HCT116 (cell line): Measurements from ENCODE around the gene ERCC6. TPM values are rescaled to one million over a fixed set of nuclear protein-coding genes. Genes with fewer than 3 reads are reported as not detected.

Experiments
- ATAC-seq: fragments of 200-7000 bp; cut with Tn5 transposase; 2 replicates; pipeline ENCODE4 v1.9.1; 2020; ENCODE audit warnings: mild to moderate bottlenecking, moderate library complexity
- BruUV-seq: library from RNA; stranded (reverse); fragments of 400-500 nt; replicated peaks from 2 replicates; lab custom pipeline; 2021; lab: Mats Ljungman, UMichigan
- CTCF ChIA-PET: fragments of 300-600 bp; sonication (Branson Sonifier 250); formaldehyde crosslinking; loops from one replicate; lab custom pipeline; 2021; ENCODE audit warnings: antibody characterized with exemption; lab: Charles Lee
- POLR2A ChIA-PET: fragments of 300-600, 350-600 bp; sonication (Branson Sonifier 250); formaldehyde crosslinking; loops from one replicate; lab custom pipeline; 2021; ENCODE audit warnings: antibody characterized with exemption; lab: Charles Lee
- RAD21 ChIA-PET, 2 experiments: fragments of 300-600 bp; sonication (Branson Sonifier 250); formaldehyde crosslinking; loops; one replicate each; lab custom pipeline; 2023; ENCODE audit warnings: low total read pairs in 2 of 2; ENCODE audit not compliant: uncharacterized antibody in 2 of 2, unreplicated experiment in 2 of 2, low non-redundant PET in 1 of 2; lab: Charles Lee
- DNase-seq: peaks from one replicate; pipeline ENCODE4 v3.0.0-alpha.2; 2010; ENCODE audit warnings: low read depth, low spot score
- H2AFZ ChIP-seq: fragments of 200-600 bp; shearing (Covaris generic), sonication (generic); 2 replicates; pipeline ENCODE4 v1.6.1; 2017; ENCODE audit warnings: low read depth, mixed run types, mixed read lengths, antibody characterized with exemption, low read length; ENCODE audit not compliant: poor library complexity, severe bottlenecking
- H3K27ac ChIP-seq: 2 replicates; pipeline ENCODE4 v1.5.1; 2012; ENCODE audit warnings: low read depth, low read length
- H3K27me3 ChIP-seq: fragments of 200-600 bp; sonication (generic); 2 replicates; pipeline ENCODE4 v1.6.1; 2016; ENCODE audit warnings: mixed run types, low read length, mixed read lengths; ENCODE audit not compliant: insufficient read depth
- H3K36me3 ChIP-seq, 2 experiments: fragments of 200-500 bp in 1 of 2; fragments of 200-600 bp in 1 of 2; sonication (Bioruptor generic) in 1 of 2; sonication (generic) in 1 of 2; 2 replicates each; pipeline versions ENCODE4 v1.5.1 to v1.6.1; 2014 to 2016; ENCODE audit warnings: low read length in 2 of 2, inconsistent platforms in 1 of 2, mixed read lengths in 1 of 2, mixed run types in 1 of 2; ENCODE audit not compliant: insufficient read depth in 2 of 2, control insufficient read depth in 1 of 2
- H3K4me1 ChIP-seq, 2 experiments: fragments of 200-600 bp in 1 of 2; sonication (generic) in 1 of 2; 2 replicates each; pipeline versions ENCODE4 v1.5.1 to v1.6.1; 2012 to 2017; ENCODE audit warnings: low read length in 2 of 2, inconsistent platforms in 1 of 2, mild to moderate bottlenecking in 1 of 2, mixed read lengths in 1 of 2, mixed run types in 1 of 2, moderate library complexity in 1 of 2; ENCODE audit not compliant: insufficient read depth in 2 of 2, control insufficient read depth in 1 of 2
- H3K4me2 ChIP-seq: fragments of 200-600 bp; sonication (generic); 2 replicates; pipeline ENCODE4 v1.6.1; 2017; ENCODE audit warnings: mixed run types, low read length, mixed read lengths
- H3K4me3 ChIP-seq, 2 experiments: fragments of 200-600 bp in 1 of 2; sonication (generic) in 1 of 2; replicated peaks in 1 of 2; 2 replicates each; pipeline ENCODE4 v1.5.1; 2011 to 2016; ENCODE audit warnings: low read length in 2 of 2, control low read depth in 1 of 2, low read depth in 1 of 2, mild to moderate bottlenecking in 1 of 2, mixed read lengths in 1 of 2, mixed run types in 1 of 2
- H3K79me2 ChIP-seq: fragments of 200-600 bp; sonication (generic); 2 replicates; pipeline ENCODE4 v1.6.1; 2017; ENCODE audit warnings: mild to moderate bottlenecking, mixed run types, low read length, moderate library complexity, mixed read lengths; ENCODE audit not compliant: insufficient read depth
- H3K9ac ChIP-seq: fragments of 200-600 bp; sonication (generic); 2 replicates; pipeline ENCODE4 v1.6.1; 2016; ENCODE audit warnings: low read length, mixed read lengths
- H3K9me2 ChIP-seq: fragments of 200-600 bp; sonication (generic), shearing (Covaris generic); 2 replicates; pipeline ENCODE4 v1.6.1; 2017; ENCODE audit warnings: mixed run types, mild to moderate bottlenecking, moderate library complexity; ENCODE audit not compliant: insufficient read depth
- H3K9me3 ChIP-seq, 2 experiments: fragments of 200-500 bp in 1 of 2; fragments of 200-600 bp in 1 of 2; sonication (Bioruptor generic) in 1 of 2; sonication (generic) in 1 of 2; 2 replicates each; pipeline ENCODE4 v1.6.1; 2014 to 2017; ENCODE audit warnings: low read length in 2 of 2, mixed read lengths in 2 of 2, inconsistent platforms in 1 of 2, low read depth in 1 of 2, mild to moderate bottlenecking in 1 of 2, mixed run types in 1 of 2, moderate library complexity in 1 of 2; ENCODE audit not compliant: control insufficient read depth in 1 of 2, insufficient read depth in 1 of 2
- H4K20me1 ChIP-seq: fragments of 200-600 bp; sonication (generic), shearing (Covaris generic); 2 replicates; pipeline ENCODE4 v1.6.1; 2017; ENCODE audit warnings: mixed run types, mild to moderate bottlenecking, moderate library complexity; ENCODE audit not compliant: insufficient read depth
- CBX3 ChIP-seq: IDR thresholded peaks from 2 replicates; pipeline ENCODE4 v1.6.1; 2012; ENCODE audit warnings: low read depth
- CEBPB ChIP-seq: IDR thresholded peaks from 2 replicates; pipeline ENCODE4 v1.6.1; 2012; ENCODE audit warnings: low read depth
- ELF1 ChIP-seq: IDR thresholded peaks from 2 replicates; pipeline ENCODE4 v1.6.1; 2012; ENCODE audit warnings: low read depth, borderline replicate concordance
- EZH2phosphoT487 ChIP-seq: fragments of 200-600 bp; IDR thresholded peaks from 2 replicates; pipeline ENCODE4 v1.6.1; 2018; ENCODE audit warnings: antibody characterized with exemption, borderline replicate concordance
- FOSL1 ChIP-seq: IDR thresholded peaks from 2 replicates; pipeline ENCODE4 v1.6.1; 2012; ENCODE audit warnings: low read depth
- POLR2A ChIP-seq: IDR thresholded peaks from 2 replicates; pipeline ENCODE4 v1.7.0; 2011; ENCODE audit warnings: borderline replicate concordance; ENCODE audit not compliant: insufficient read depth, insufficient read length; ENCODE audit errors: extremely low read depth
- POLR2AphosphoS5 ChIP-seq: IDR thresholded peaks from 2 replicates; pipeline ENCODE4 v1.6.1; 2011; ENCODE audit warnings: mild to moderate bottlenecking, low read depth, low read length, moderate library complexity
- SIN3A ChIP-seq: IDR thresholded peaks from 2 replicates; pipeline ENCODE4 v1.6.1; 2012; ENCODE audit warnings: low read depth
- SP1 ChIP-seq: IDR thresholded peaks from 2 replicates; pipeline ENCODE4 v1.6.1; 2012; ENCODE audit warnings: low read depth
- SRF ChIP-seq: IDR thresholded peaks from 2 replicates; pipeline ENCODE4 v1.6.1; 2012; ENCODE audit warnings: low read depth
- TCF7L2 ChIP-seq: IDR thresholded peaks from 2 replicates; pipeline ENCODE4 v1.7.0; 2011; ENCODE audit warnings: borderline replicate concordance, inconsistent platforms; ENCODE audit not compliant: insufficient read depth, insufficient read length; ENCODE audit errors: extremely low read depth
- YY1 ChIP-seq: IDR thresholded peaks from 2 replicates; pipeline ENCODE4 v1.6.1; 2011; ENCODE audit warnings: low read length, low read depth, moderate library complexity, mild to moderate bottlenecking; ENCODE audit not compliant: insufficient replicate concordance; ENCODE audit errors: extremely low read depth
- ZFX ChIP-seq: fragments of 450-650 bp; IDR thresholded peaks from 2 replicates; pipeline ENCODE4 v1.6.1; 2017
- ZNF274 ChIP-seq: fragments of 200-500 bp; sonication (Bioruptor generic); IDR thresholded peaks from 2 replicates; pipeline ENCODE4 v1.6.1; 2014; ENCODE audit warnings: mild to moderate bottlenecking, low read depth, low read length, inconsistent platforms
- intact Hi-C: fragments of 100-400 bp; cut with micrococcal nuclease; formaldehyde crosslinking; loops from 2 replicates; pipeline ENCODE4 v1.10.0; 2022
- total RNA-seq: library from RNA; stranded (reverse); gene quantifications from one replicate; pipeline ENCODE4 v1.2.1, GENCODE V29; 2021; ENCODE audit not compliant: unreplicated experiment
- TF ChIP-seq, protein P1 (sequence below), 3 experiments: fragments of 200-600 bp in 1 of 3; sonication (generic) in 1 of 3; IDR thresholded peaks in 2 of 3; conservative IDR thresholded peaks in 1 of 3; 2 replicates each; pipeline ENCODE4 v1.5.1; 2012 to 2017; ENCODE audit warnings: low read depth in 2 of 3, low read length in 2 of 3, antibody characterized with exemption in 1 of 3, borderline replicate concordance in 1 of 3, control low read depth in 1 of 3, mild to moderate bottlenecking in 1 of 3, mixed read lengths in 1 of 3, mixed run types in 1 of 3, moderate library complexity in 1 of 3; ENCODE audit not compliant: insufficient read depth in 1 of 3
- TF ChIP-seq, protein P2 (sequence below): IDR thresholded peaks from 2 replicates; pipeline ENCODE4 v1.6.1; 2012; ENCODE audit warnings: low read depth
- TF ChIP-seq, protein P3 (sequence below): IDR thresholded peaks from 2 replicates; pipeline ENCODE4 v1.6.1; 2012
- TF ChIP-seq, protein P4 (sequence below): IDR thresholded peaks from 2 replicates; pipeline ENCODE4 v1.6.1; 2011; ENCODE audit warnings: mild to moderate bottlenecking, low read length, moderate library complexity; ENCODE audit not compliant: insufficient replicate concordance; ENCODE audit errors: extremely low read depth

The ERCC6 gene
- total RNA-seq, 1 experiment from 2014 or later: 16.4 TPM

DNA sequence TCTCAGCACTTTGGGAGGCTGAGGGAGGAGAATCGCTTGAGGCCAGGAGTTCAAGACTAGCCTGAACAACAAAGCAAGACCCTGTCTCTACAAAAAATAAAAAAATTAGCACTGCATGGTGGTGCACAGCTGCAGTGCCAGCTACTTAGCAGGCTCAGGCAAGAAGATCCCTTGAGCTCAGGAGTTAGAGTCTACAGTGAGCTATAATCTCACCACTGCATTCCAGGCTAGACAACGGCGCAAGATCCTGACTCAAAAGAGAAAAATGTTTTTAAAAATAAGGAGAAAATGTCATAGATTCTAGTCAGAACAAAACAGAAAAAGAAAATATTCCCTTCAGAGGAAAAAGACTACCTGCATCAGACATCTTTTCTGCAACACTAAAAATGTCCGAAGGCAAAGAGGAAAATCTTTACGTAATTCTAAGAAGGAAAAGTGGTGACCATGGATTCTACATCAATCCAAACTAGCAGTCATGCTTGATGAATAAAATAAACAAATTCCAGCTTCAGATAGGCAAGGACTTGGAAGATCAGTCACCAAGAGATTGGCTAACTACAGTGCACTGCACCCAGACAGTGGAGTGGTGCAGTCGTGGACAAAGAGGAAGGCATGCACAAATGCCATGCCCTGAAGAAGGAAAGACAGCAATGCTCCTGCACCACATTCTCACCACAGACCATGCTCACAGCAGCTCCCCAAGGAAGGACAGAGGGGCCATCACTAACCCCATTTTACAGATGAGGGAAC lies 54.3 kb downstream of the ERCC6 start:
- H3K36me3 ChIP-seq: peaks cover 0 to 3% of the 10 kb centered on the region in 2 experiments; a peak in 1 of 4 replicates
- no peak overlapping the region for H3K27ac ChIP-seq
- intact Hi-C loops: no loop called here
- H3K9me3 ChIP-seq: no peaks in the 10 kb centered on the region
- no peak overlapping the region for H2AFZ ChIP-seq
- H3K4me2 ChIP-seq: no peak overlapping the region
- ChIA-PET RAD21 (no interaction called here), CTCF (no interaction called here), POLR2A (no interaction called here)
- H4K20me1 ChIP-seq: no peaks in the 10 kb centered on the region
- no peaks in the 10 kb centered on the region for H3K4me1 ChIP-seq
- H3K4me3 ChIP-seq: no peak overlapping the region
- no peaks in the 10 kb centered on the region for H3K27me3 ChIP-seq
- no peak overlapping the region for H3K9ac ChIP-seq
- H3K9me2 ChIP-seq: no peaks in the 10 kb centered on the region
- H3K79me2 ChIP-seq: no peaks in the 10 kb centered on the region
- BruUV-seq: no TSS peak
- TF ChIP-seq CEBPB (no peak), TCF7L2 (no peak), SIN3A (no peak), CBX3 (no peak), SP1 (no peak), POLR2AphosphoS5 (no peak), YY1 (no peak), ELF1 (no peak), POLR2A (no peak), FOSL1 (no peak), EZH2phosphoT487 (no peak), SRF (no peak), ZNF274 (no peak), ZFX (no peak)
- TF ChIP-seq, protein P1, sequence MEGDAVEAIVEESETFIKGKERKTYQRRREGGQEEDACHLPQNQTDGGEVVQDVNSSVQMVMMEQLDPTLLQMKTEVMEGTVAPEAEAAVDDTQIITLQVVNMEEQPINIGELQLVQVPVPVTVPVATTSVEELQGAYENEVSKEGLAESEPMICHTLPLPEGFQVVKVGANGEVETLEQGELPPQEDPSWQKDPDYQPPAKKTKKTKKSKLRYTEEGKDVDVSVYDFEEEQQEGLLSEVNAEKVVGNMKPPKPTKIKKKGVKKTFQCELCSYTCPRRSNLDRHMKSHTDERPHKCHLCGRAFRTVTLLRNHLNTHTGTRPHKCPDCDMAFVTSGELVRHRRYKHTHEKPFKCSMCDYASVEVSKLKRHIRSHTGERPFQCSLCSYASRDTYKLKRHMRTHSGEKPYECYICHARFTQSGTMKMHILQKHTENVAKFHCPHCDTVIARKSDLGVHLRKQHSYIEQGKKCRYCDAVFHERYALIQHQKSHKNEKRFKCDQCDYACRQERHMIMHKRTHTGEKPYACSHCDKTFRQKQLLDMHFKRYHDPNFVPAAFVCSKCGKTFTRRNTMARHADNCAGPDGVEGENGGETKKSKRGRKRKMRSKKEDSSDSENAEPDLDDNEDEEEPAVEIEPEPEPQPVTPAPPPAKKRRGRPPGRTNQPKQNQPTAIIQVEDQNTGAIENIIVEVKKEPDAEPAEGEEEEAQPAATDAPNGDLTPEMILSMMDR (IDR thresholded peaks at IDR 0.05 in 2 of 3, conservative IDR thresholded peaks at IDR 0.05 in 1 of 3; ENCODE audit: borderline replicate concordance in 1 of 3, insufficient read depth in 1 of 3, low read depth in 2 of 3, low read length in 2 of 3): no peak
- TF ChIP-seq, protein P2, sequence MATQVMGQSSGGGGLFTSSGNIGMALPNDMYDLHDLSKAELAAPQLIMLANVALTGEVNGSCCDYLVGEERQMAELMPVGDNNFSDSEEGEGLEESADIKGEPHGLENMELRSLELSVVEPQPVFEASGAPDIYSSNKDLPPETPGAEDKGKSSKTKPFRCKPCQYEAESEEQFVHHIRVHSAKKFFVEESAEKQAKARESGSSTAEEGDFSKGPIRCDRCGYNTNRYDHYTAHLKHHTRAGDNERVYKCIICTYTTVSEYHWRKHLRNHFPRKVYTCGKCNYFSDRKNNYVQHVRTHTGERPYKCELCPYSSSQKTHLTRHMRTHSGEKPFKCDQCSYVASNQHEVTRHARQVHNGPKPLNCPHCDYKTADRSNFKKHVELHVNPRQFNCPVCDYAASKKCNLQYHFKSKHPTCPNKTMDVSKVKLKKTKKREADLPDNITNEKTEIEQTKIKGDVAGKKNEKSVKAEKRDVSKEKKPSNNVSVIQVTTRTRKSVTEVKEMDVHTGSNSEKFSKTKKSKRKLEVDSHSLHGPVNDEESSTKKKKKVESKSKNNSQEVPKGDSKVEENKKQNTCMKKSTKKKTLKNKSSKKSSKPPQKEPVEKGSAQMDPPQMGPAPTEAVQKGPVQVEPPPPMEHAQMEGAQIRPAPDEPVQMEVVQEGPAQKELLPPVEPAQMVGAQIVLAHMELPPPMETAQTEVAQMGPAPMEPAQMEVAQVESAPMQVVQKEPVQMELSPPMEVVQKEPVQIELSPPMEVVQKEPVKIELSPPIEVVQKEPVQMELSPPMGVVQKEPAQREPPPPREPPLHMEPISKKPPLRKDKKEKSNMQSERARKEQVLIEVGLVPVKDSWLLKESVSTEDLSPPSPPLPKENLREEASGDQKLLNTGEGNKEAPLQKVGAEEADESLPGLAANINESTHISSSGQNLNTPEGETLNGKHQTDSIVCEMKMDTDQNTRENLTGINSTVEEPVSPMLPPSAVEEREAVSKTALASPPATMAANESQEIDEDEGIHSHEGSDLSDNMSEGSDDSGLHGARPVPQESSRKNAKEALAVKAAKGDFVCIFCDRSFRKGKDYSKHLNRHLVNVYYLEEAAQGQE: no peak
- TF ChIP-seq, protein P3, sequence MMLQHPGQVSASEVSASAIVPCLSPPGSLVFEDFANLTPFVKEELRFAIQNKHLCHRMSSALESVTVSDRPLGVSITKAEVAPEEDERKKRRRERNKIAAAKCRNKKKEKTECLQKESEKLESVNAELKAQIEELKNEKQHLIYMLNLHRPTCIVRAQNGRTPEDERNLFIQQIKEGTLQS: no peak
- TF ChIP-seq, protein P4, sequence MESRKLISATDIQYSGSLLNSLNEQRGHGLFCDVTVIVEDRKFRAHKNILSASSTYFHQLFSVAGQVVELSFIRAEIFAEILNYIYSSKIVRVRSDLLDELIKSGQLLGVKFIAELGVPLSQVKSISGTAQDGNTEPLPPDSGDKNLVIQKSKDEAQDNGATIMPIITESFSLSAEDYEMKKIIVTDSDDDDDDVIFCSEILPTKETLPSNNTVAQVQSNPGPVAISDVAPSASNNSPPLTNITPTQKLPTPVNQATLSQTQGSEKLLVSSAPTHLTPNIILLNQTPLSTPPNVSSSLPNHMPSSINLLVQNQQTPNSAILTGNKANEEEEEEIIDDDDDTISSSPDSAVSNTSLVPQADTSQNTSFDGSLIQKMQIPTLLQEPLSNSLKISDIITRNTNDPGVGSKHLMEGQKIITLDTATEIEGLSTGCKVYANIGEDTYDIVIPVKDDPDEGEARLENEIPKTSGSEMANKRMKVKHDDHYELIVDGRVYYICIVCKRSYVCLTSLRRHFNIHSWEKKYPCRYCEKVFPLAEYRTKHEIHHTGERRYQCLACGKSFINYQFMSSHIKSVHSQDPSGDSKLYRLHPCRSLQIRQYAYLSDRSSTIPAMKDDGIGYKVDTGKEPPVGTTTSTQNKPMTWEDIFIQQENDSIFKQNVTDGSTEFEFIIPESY: no peak
- no peak for DNase-seq
- ATAC-seq: no peak
